OCI-LY7 (cell line): ENCODE results near the gene TMEM63B.

Source experiments
- EZH2phosphoT487 ChIP-seq: fragments of 200-600 bp; sonication (generic); IDR thresholded peaks from 2 replicates; pipeline ENCODE4 v1.6.1; 2018; ENCODE audit warnings: low read depth, borderline replicate concordance, mild to moderate bottlenecking, mixed run types, antibody characterized with exemption, low read length, moderate library complexity, mixed read lengths
- TF ChIP-seq, protein P1 (sequence below): fragments of 200-600 bp; sonication (generic); conservative IDR thresholded peaks from 2 replicates; pipeline ENCODE4 v1.5.1; 2014; ENCODE audit warnings: mild to moderate bottlenecking, antibody characterized with exemption, low read length, moderate library complexity, mixed read lengths

DNA sequence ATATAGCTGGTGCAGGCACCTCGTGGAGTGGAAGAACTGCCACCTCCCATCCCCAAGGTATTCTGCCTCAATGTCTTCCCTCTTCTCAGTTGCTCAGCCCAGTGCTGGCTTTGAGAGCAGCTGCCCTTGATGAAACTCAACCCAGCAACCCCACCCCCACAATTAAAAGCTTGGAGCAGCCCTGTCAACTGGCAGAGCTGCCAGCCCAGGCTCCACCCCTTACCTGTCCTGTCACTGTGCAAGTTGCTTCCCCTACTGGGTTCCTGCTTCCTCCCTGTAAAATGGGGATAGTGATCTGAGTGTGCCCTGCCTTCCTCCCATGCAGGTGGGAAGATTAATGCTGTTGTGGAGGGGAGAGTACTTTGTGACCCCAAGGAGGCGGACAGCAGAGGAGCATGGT, 4.5 kb downstream of the TMEM63B start:
- TF ChIP-seq, protein P1, sequence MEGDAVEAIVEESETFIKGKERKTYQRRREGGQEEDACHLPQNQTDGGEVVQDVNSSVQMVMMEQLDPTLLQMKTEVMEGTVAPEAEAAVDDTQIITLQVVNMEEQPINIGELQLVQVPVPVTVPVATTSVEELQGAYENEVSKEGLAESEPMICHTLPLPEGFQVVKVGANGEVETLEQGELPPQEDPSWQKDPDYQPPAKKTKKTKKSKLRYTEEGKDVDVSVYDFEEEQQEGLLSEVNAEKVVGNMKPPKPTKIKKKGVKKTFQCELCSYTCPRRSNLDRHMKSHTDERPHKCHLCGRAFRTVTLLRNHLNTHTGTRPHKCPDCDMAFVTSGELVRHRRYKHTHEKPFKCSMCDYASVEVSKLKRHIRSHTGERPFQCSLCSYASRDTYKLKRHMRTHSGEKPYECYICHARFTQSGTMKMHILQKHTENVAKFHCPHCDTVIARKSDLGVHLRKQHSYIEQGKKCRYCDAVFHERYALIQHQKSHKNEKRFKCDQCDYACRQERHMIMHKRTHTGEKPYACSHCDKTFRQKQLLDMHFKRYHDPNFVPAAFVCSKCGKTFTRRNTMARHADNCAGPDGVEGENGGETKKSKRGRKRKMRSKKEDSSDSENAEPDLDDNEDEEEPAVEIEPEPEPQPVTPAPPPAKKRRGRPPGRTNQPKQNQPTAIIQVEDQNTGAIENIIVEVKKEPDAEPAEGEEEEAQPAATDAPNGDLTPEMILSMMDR: no peak
- TF ChIP-seq EZH2phosphoT487: no peak
